EL (cell line): ENCODE data around the gene TSBP1.
"Not testable (repeated sequence)": the region's sequence is repeated elsewhere in the genome, so short reads cannot be mapped to it uniquely, and the experiment has no call there.

Source experiments
- DNase-seq: peaks from one replicate; pipeline ENCODE4 v3.0.0-alpha.2; 2016

Gene TSBP1

GRCh38 chr6:32273801-32274577 lies 97.7 kb downstream of the TSBP1 start:
- not testable (repeated sequence) for DNase-seq

GRCh38 chr6:32271429-32271828 lies 100.3 kb downstream of the TSBP1 start:
- no peak for DNase-seq

- not testable (repeated sequence) for DNase-seq
These were observed 103.2 kb downstream of the TSBP1 start for GRCh38 chr6:32268459-32268858.

DNA sequence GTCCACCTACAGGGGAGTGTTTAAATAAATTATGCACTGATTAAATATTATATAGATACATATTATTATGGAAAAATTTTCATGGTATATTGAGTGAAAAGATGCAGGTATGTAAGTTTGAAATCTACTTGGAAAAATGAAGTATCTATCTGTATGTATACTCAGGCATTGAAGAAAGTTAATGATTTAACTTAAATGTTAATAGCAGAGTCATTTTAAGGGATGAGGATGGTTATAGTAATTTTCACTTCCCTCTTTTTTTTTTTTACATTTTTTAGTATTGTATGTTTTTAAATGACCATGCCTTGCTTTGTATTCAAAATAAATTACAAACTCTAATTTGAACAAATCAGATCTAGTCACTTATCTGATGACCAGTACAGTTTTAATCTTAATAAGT lies 104.7 kb downstream of the TSBP1 start:
- DNase-seq: no peak

- not testable (repeated sequence) for DNase-seq
These were observed 114.4 kb downstream of the TSBP1 start for GRCh38 chr6:32257262-32257661.

DNA sequence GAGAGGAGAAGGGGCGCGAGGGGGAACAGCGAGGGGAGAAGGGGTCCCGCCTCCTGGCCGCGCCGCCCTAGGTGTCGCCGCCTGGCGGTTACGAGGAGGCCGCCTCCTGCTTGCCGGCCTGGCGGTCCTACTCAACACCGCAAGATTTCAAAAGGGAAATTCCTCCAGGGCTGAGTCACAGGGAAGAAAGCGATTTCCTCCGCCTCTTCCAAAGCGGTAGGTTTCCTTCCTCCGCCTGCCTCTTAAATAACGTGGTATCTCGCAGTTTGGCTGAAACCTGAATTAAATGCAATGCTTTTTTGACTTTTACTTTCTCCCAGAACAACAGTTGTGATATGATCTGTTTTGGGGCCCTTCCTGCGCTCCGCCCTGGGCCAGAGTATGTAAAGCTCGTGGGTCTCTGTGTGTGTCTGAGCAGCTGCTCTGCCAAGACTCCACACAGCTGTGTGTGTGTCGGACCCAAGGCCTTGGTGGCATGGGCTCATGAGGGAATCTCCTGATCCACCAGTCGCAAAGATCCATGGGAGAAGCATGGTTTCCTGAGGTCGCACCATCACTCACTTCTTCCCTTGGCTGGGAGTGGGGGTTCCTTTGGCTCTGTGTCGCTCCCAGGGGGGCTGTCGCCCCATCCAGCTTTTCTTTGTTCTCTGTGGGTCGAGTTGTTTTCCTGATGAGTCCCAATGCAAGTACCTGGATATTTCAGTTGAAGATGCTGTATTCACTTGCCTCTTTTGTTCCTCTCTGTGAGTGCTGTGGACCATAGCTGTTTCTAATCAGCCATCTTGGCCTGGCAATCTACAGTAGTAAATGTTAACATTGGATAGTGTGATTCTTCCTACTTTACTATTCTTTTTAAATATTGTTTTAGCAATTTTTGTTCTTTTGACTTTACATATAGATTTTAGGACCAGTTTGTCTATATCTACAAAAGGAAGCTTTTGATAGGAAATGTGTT lies 116.2 kb downstream of the TSBP1 start:
- peak; percentile 95 for DNase-seq

DNA sequence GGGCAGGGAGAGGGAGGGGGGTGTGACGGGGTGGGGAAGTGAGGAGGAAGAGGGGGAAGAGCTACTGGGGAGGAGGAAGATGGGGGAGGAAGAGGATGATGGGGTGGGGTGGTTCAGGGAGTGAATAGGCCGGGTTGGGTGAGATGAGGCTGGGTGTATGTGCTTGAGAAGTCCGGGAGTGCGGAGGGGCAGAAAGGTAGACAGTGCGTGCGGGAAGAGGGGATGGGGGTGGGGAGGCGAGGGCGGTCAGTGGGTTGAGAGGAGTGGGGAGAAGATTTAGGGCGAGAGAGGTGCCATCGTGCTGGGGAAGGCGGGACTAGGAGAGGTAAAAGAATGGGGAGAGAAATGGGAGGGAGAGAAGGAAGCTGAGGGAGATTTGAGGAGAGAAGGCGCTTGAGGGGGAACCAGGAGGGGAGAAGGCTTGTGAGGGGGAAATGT lies 116.9 kb downstream of the TSBP1 start:
- peak; percentile 6 for DNase-seq

DNA sequence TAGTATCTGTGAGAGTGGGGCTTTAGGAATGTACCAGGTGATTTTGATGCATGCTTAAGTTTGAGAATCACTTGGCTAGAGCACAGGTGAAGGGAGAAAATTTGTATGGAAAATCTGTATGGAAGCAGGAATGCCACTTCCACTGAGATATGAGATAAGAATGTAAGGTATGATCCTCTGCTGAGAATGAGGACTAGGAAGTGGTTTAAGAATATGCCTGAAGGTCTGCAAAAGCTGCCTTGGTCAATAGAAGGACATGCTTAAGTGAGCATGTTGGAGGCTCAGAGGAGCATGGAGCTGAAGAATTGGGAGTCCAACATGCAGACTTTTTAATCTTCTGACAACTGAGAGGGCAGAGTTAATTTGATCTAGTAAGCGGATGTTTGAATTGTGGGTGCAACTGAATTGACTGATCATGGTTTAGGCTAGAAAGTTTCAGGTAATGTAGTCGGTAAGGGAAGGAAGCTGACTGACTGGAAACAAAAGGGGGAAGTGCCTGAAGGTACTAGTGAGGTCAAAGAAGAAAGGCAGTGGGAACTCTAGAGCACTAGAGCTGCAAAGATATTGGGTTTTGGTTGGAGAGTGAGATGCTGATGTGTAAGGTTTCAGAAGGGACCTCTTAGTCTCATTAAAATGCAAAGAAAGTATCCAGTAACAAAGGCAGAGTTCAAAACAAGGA lies 119.2 kb downstream of the TSBP1 start:
- no peak for DNase-seq

- DNase-seq: no peak
These were observed 122.4 kb downstream of the TSBP1 start for GRCh38 chr6:32249262-32249661.

- DNase-seq: no peak
These were observed 124.3 kb downstream of the TSBP1 start for GRCh38 chr6:32247401-32247800.

DNA sequence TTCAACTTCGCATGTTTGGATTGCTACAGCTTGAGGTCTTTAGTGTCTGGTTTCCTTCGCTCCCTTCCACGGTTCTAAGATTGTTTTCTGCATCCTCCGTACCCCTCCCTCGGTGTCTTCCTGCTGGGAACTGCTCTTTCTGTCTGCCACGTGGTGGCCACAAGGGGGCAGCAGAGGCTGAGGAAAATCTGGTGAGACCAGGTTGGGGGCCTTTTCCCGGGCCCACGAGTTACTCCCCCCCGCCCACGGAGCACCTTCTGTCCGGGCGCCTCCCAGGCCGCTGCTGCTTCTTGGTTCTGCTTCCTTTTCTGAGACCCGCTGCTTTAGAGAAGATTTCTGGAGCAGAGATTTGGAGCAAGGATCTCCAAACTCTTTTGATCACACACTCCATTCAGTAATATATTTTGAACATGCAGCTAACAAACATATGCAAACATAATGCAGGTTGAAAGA lies 126.7 kb downstream of the TSBP1 start:
- peak; percentile 82 for DNase-seq

DNA sequence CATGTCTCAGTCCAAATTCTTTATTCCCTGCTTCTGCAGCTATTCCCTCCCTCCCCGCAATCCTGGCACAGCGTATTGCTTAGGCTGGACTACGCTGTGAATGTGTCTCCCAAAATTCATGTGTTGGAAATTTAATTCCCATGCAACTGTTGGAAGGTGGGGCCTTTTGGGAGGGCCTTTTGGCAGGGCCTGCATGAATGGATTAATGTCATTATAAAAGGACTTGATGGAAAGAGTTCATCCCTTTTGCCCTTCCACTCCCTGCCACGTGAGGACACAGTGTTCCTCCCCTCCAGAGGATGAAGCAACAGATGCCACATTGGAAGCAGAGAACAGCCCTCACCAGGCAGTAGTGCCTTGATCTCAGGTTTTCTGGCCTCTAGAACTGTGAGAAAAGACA lies 127.4 kb downstream of the TSBP1 start:
- no peak for DNase-seq
